Jurkat, Clone E6-1 (cell line): ENCODE results near the gene HACD4.
"Not testable (repeated sequence)": the region's sequence is repeated elsewhere in the genome, so short reads cannot be mapped to it uniquely, and the experiment has no call there.

ENCODE experiments used
- DNase-seq: peaks from one replicate; pipeline ENCODE4 v3.0.0-alpha.2; 2011; ENCODE audit warnings: low read depth, low spot score
- H3K4me3 ChIP-seq: 2 replicates; pipeline ENCODE4 v1.5.1; 2011; ENCODE audit warnings: mild to moderate bottlenecking, low read length, control low read depth, moderate library complexity

The HACD4 gene

DNA sequence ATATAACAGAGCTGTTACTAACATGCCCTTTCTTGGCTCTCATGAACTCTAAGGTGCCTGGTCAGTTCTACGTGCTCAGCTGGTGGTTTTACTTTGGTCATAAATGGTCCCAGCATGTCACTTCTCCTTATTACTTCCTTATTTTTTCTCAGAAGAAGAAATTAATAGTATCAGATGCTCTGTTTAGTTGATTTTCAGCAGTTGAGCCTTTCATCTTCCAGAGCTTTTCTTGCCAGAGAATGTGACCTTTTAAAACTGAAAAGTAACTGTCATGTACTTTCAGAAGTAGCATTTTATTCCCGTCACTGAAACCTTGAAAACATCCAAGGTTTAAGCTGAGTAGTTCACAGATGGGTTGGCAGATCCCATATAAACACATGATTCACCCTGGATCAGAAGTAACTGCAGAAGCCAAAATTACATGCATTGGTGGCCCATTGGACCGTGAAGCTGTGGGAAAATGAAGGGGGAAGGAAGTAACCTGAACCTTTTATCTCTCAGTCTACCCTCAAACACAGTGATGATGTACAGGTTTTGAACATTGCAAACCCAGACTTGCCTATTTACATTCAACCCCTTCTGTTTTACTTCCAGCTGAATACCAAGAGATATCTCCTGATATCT is 50.5 kb downstream of the HACD4 start:
- no peak for DNase-seq
- H3K4me3 ChIP-seq: no peak overlapping the region

DNA sequence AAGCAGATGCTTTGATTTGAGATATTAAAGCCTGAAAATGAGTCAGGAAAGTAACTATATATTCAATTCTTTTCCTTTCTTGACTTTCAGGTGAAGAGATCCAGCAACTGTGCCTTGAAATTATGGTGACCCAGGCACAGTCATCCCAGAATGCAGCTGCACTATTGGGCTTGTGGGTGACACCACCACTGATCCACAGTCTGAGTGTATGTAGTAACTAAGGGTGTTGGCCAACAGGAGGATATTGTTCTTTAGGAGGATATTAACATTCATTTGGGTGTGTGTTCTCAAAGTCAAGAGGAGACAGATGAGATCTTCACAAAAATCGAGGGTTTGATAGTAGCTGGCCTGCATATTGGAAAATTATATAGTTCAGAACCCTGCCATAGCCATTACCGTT is 53.2 kb downstream of the HACD4 start:
- DNase-seq: no peak
- no peak overlapping the region for H3K4me3 ChIP-seq

DNA sequence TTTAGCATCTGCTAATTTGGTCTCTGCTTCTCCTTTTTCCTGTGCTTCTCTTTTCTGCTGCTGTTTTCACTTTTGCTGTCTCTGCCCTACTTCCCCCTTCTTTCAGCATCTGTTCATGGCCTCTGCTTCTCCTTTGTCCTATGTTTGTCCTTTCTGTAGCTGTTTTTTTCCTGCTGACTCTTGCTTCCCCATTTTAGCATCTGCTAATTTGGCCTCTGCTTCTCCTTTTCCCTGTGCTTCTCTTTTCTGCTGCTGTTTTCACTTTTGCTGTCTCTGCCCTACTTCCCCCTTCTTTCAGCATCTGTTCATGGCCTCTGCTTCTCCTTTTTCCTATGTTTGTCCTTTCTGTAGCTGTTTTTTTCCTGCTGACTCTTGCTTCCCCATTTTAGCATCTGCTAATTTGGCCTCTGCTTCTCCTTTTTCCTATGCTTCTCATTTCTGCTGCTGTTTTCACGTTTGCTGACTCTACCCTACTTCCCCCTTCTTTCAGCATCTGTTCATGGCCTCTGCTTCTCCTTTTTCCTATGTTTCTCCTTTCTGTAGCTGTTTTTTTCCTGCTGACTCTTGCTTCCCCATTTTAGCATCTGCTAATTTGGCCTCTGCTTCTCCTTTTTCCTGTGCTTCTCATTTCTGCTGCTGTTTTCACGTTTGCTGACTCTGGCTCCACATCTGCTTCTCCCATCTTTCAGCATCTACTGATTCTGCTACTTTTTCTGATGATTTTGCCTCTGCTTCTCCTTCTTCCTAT is 57.1 kb downstream of the HACD4 start:
- not testable (repeated sequence) for DNase-seq, H3K4me3 ChIP-seq

DNA sequence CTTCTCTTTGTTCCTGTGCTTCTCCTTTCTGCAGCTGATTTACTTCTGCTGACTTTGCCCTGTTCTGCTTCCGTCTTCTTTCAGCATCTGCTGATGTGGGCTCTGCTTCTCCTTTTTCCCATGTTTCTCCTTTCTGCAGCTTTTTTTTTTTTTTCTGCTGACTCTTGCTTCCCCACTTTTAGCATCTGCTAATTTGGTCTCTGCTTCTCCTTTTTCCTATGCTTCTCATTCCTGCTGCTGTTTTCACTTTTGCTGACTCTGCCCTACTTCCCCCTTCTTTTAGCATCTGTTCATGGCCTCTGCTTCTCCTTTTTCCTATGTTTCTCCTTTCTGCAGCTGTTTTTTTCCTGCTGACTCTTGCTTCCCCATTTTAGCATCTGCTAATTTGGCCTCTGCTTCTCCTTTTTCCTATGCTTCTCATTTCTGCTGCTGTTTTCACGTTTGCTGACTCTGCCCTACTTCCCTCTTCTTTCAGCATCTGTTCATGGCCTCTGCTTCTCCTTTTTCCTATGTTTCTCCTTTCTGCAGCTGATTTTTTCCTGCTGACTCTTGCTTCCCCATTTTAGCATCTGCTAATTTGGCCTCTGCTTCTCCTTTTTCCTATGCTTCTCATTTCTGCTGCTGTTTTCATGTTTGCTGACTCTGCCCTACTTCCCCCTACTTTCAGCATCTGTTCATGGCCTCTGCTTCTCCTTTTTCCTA is 58.0 kb downstream of the HACD4 start:
- not testable (repeated sequence) for H3K4me3 ChIP-seq, DNase-seq

DNA sequence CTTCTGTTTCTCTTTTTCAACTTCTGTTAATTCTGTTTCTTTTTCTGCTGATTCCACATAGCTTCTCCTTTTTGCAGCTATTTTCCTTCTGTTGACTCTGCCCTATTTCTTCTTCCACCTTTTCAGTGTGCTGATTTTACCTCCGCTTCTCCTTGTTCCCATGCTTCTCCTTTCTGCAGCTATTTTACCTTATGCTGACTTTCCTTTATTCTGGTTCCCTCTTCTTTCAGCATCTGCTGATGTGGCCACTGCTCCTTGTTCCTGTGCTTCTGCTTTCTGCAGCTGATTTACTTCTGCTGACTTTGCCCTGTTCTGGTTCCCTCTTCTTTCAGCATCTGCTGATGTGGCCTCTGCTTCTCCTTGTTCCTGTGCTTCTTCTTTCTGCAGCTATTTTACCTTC is 58.8 kb downstream of the HACD4 start:
- no peak overlapping the region for H3K4me3 ChIP-seq
- DNase-seq: no peak

DNA sequence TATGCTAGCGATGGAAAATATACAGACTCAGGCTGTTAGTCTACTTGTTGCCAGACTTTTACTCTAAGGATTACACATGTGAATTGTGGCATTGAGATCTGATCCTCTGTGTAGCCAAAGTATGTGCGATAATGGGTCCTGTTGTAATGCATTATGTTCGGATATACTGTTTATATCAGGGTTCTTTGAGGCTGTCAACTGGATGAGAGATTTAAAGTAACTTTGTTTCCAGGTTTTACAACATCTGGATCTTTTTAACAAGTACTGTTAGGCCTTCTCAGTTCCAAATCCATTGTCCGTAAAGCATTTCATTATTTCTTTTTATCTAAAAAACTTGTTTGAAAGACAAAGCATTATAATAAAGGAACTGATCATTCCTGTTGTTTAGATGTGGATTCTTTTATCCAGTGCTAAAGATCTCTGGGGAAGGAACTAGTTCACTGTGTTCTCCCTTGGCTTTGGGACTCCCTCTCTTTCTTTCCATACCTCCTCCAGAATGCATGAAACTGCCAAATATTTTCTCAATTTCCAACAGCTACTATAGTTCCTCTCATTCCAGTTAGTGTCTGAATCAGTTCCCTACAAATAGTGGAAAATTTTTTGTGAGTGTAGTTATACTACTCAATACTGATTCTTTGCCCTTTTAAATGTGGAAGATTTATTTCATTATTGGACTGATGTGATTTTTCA is 68.8 kb downstream of the HACD4 start:
- DNase-seq: no peak
- no peak overlapping the region for H3K4me3 ChIP-seq

DNA sequence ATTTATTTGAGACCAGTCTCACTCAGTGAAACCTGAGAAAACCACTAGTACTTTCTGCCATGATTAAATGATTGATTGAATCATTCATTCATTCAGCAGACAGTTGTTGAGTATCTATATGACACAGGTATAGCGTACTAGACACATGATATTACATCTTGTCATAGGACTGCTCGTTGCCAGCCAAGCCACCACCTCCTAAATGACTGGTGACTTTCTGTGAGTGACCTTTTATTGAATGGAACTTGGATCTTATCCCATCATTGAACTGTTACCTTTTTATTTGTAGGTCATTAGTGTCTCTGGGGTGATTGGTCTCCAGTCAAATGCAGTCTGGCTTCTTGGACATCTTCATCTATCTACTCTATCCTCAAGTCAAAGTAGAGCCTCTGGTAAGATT is 80.7 kb downstream of the HACD4 start:
- no peak for DNase-seq
- H3K4me3 ChIP-seq: no peak overlapping the region
